ENCODE results near the gene ADAMTS17.

Gene ADAMTS17

DNA sequence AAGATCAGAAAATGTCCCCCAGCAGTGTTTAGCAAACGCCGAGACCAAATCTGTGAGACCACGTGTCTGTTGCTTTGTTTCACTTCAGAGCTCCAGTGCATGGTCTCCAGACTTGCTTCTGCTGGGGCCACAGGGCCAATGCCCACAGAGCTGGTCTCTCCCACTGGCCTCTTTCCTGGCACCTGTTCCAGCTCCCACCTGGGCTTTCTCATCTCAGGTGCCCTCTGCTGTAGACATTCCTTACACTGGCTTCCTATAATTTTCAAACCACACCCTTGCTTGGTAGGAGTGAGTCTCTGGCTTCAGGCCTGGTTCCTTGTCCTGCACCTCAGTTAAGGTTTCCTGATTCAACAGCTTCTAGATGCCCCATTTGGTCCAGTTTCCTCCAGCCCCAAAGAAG is 243.1 kb downstream of the ADAMTS17 start:
- TF ChIP-seq EZH2 (IDR thresholded peaks at IDR 0.05; ENCODE audit: borderline replicate concordance, low read depth, low read length, severe bottlenecking) = no peak
- TF ChIP-seq, protein P1, sequence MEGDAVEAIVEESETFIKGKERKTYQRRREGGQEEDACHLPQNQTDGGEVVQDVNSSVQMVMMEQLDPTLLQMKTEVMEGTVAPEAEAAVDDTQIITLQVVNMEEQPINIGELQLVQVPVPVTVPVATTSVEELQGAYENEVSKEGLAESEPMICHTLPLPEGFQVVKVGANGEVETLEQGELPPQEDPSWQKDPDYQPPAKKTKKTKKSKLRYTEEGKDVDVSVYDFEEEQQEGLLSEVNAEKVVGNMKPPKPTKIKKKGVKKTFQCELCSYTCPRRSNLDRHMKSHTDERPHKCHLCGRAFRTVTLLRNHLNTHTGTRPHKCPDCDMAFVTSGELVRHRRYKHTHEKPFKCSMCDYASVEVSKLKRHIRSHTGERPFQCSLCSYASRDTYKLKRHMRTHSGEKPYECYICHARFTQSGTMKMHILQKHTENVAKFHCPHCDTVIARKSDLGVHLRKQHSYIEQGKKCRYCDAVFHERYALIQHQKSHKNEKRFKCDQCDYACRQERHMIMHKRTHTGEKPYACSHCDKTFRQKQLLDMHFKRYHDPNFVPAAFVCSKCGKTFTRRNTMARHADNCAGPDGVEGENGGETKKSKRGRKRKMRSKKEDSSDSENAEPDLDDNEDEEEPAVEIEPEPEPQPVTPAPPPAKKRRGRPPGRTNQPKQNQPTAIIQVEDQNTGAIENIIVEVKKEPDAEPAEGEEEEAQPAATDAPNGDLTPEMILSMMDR (IDR thresholded peaks at IDR 0.05; ENCODE audit: borderline replicate concordance, extremely low read depth, low read length, poor library complexity, severe bottlenecking) = no peak
- H3K79me2 ChIP-seq (ENCODE audit: insufficient read depth, low read length) = no peaks in the 10 kb centered on the region
- no peak for ATAC-seq (ENCODE audit: insufficient read depth, low read depth)

DNA sequence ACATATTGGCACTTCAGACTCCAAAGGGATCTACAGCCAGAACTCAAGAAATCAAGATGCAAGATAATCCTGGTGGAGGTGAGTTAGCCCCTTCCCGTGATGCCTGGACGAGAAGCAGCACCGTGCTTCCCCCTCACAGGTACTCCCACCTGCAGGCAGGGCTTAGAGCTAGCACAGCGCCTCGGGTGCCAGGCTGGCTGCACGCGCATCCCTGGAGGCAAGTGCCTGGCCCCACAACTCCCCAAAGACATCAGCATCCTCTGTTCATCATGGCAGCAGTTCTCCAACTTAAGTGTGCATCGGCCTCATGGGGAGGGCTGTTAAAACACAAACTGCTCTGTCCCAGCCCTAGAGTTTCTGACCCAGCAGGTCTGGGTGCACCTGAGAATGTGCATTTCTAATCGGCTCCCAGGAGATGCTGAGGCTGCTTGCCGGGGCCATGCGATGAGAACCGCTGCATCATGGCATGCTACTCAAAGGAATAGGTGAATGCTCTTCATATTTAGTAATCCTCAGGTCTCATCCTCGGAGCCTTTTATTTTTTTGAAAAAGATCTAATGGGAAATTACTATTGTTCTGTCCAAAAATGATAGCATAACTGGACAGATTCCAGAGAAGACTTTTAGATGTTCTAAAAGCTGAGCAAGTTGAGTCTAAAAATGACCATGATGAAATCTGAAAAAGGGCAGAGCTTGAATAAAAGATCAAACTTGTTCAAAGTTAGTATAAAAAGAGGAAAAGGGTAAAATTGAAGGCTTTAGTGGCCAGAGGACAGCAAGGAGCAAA is 244.2 kb downstream of the ADAMTS17 start:
- Histone ChIP-seq H3K27me3 (ENCODE audit: insufficient read depth, low read length, poor library complexity) (no peaks in the 10 kb centered on the region), H3K27ac (ENCODE audit: low read length) (no peak overlapping the region), H3K9me3 (ENCODE audit: insufficient read depth, low read length, severe bottlenecking) (no peaks in the 10 kb centered on the region), H4K20me1 (ENCODE audit: insufficient read depth, low read length) (no peaks in the 10 kb centered on the region), H3K9ac (ENCODE audit: low read depth, low read length) (no peak overlapping the region), H2AFZ (ENCODE audit: low read depth, low read length) (no peak overlapping the region), H3K4me2 (ENCODE audit: insufficient read depth, low read length) (no peak overlapping the region), H3K4me3 (ENCODE audit: low read depth in 1 of 2, low read length in 2 of 2) (no peak overlapping the region), H3K79me2 (ENCODE audit: insufficient read depth, low read length) (no peaks in the 10 kb centered on the region), H3K36me3 (ENCODE audit: insufficient read depth, low read length) (peaks cover 50% of the 10 kb centered on the region), H3K4me1 (ENCODE audit: insufficient read depth, low read length) (no peaks in the 10 kb centered on the region)
- no peak for TF ChIP-seq EZH2 (IDR thresholded peaks at IDR 0.05; ENCODE audit: borderline replicate concordance, low read depth, low read length, severe bottlenecking)
- TF ChIP-seq, protein P1 (IDR thresholded peaks at IDR 0.05; ENCODE audit: borderline replicate concordance, extremely low read depth, low read length, poor library complexity, severe bottlenecking) = no peak
- ATAC-seq (ENCODE audit: insufficient read depth, low read depth) (no peak), DNase-seq (no peak)

More for the DNA sequence above, 243.1 kb downstream of the ADAMTS17 start:
- H3K27me3 ChIP-seq (ENCODE audit: insufficient read depth, low read length, poor library complexity) = no peaks in the 10 kb centered on the region
- H3K27ac ChIP-seq (ENCODE audit: low read length) = no peak overlapping the region
- H3K4me2 ChIP-seq (ENCODE audit: insufficient read depth, low read length) = no peak overlapping the region
- no peaks in the 10 kb centered on the region for H4K20me1 ChIP-seq (ENCODE audit: insufficient read depth, low read length)
- no peaks in the 10 kb centered on the region for H3K9me3 ChIP-seq (ENCODE audit: insufficient read depth, low read length, severe bottlenecking)
- H3K4me3 ChIP-seq (ENCODE audit: low read depth in 1 of 2, low read length in 2 of 2) = no peak overlapping the region
- DNase-seq = no peak
- no peak overlapping the region for H3K9ac ChIP-seq (ENCODE audit: low read depth, low read length)
- no peak overlapping the region for H2AFZ ChIP-seq (ENCODE audit: low read depth, low read length)
- peaks cover 50% of the 10 kb centered on the region for H3K36me3 ChIP-seq (ENCODE audit: insufficient read depth, low read length)
- no peaks in the 10 kb centered on the region for H3K4me1 ChIP-seq (ENCODE audit: insufficient read depth, low read length)

DNA sequence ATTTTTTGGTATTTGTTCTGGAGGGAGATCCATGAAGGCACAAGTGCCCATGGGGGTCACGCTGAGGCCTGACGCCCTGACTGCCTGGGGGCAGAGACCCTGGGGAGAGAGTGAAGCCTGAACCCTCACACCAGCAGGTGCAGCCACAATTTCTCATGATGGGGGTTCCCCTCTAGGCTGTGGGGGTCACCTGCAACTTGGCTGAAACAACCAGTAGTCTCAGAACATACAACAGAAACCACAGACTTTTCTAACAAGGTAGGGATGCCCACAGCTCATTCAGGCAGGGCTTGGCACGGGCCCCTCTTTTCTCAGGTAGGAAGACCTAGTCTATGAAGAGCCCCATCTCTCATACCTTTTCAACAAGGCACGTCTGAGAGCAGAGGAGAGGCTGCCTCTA is 245.1 kb downstream of the ADAMTS17 start:
- no peaks in the 10 kb centered on the region for H4K20me1 ChIP-seq (ENCODE audit: insufficient read depth, low read length)
- no peaks in the 10 kb centered on the region for H3K27me3 ChIP-seq (ENCODE audit: insufficient read depth, low read length, poor library complexity)
- peaks cover 56% of the 10 kb centered on the region for H3K36me3 ChIP-seq (ENCODE audit: insufficient read depth, low read length)
- H3K79me2 ChIP-seq (ENCODE audit: insufficient read depth, low read length) = no peaks in the 10 kb centered on the region
- no peaks in the 10 kb centered on the region for H3K4me1 ChIP-seq (ENCODE audit: insufficient read depth, low read length)
- H3K9ac ChIP-seq (ENCODE audit: low read depth, low read length) = no peak overlapping the region
- TF ChIP-seq, protein P1 (IDR thresholded peaks at IDR 0.05; ENCODE audit: borderline replicate concordance, extremely low read depth, low read length, poor library complexity, severe bottlenecking) = no peak
- TF ChIP-seq EZH2 (IDR thresholded peaks at IDR 0.05; ENCODE audit: borderline replicate concordance, low read depth, low read length, severe bottlenecking) = no peak
- no peaks in the 10 kb centered on the region for H3K9me3 ChIP-seq (ENCODE audit: insufficient read depth, low read length, severe bottlenecking)
- H2AFZ ChIP-seq (ENCODE audit: low read depth, low read length) = no peak overlapping the region
- ATAC-seq (ENCODE audit: insufficient read depth, low read depth) (no peak), DNase-seq (no peak)
- no peak overlapping the region for H3K4me3 ChIP-seq (ENCODE audit: low read depth in 1 of 2, low read length in 2 of 2)
- no peak overlapping the region for H3K27ac ChIP-seq (ENCODE audit: low read length)
- H3K4me2 ChIP-seq (ENCODE audit: insufficient read depth, low read length) = no peak overlapping the region
